ENCODE measurements around the gene HOTAIR. TPM values are rescaled to one million over a fixed set of nuclear protein-coding genes. Genes with fewer than 3 reads are reported as not detected.

The HOTAIR gene
- total RNA-seq, 1 experiment from 2014 or later = not detected

GRCh38 chr12:53955776-53956250 lies 18.9 kb downstream of the HOTAIR start:
- no peaks in the 10 kb centered on the region for H4K20me1 ChIP-seq (ENCODE audit: control insufficient read depth, insufficient read depth, insufficient read length)
- Mint-ChIP-seq H3K9me3 (peaks cover 0 to 3% of the 10 kb centered on the region in 2 experiments; a peak in 2 of 5 replicates), H3K27ac (no peak overlapping the region; a peak in 1 of 7 replicates), H3K36me3 (ENCODE audit: insufficient read depth in 1 of 3, low read depth in 3 of 3) (no peaks in the 10 kb centered on the region; a peak in 2 of 7 replicates), H3K4me1 (peaks cover 6 to 14% of the 10 kb centered on the region in 2 experiments; a peak in 3 of 4 replicates), H3K27me3 (ENCODE audit: low read depth) (peaks cover 99% of the 10 kb centered on the region), H3K4me3 (no peak overlapping the region)
- peaks cover 99% of the 10 kb centered on the region for H3K27me3 ChIP-seq (ENCODE audit: insufficient read depth, low read length)
- no peak overlapping the region for H3T11ph ChIP-seq (ENCODE audit: low read length)
- H4K5ac ChIP-seq (ENCODE audit: insufficient read length, low read depth, low read length) = no peak overlapping the region
- DNase-seq = no peak
- no peak for TF ChIP-seq CTCF (conservative IDR thresholded peaks at IDR 0.05)
- H3K4ac ChIP-seq (ENCODE audit: low read depth, low read length) = no peak overlapping the region
- no peak overlapping the region for H2BK20ac ChIP-seq (ENCODE audit: low read depth, low read length, poor library complexity, severe bottlenecking)
- no peak overlapping the region for H2BK120ac ChIP-seq (ENCODE audit: low read depth, low read length, poor library complexity, severe bottlenecking)
- H2BK12ac ChIP-seq (ENCODE audit: insufficient read length, low read depth, low read length) = no peak overlapping the region
- no peaks in the 10 kb centered on the region for H3K9me3 ChIP-seq (ENCODE audit: control insufficient read depth, low read depth, low read length)
- WGBS (ENCODE audit: extremely low coverage, insufficient read length, low lambda C conversion rate) = 100% methylated on average over 2 of the region's 10 CpGs
- H3K18ac ChIP-seq (ENCODE audit: insufficient read length, low read depth, low read length) = no peak overlapping the region
- H3K79me1 ChIP-seq (ENCODE audit: insufficient read depth, low read depth, low read length, poor library complexity, severe bottlenecking) = no peaks in the 10 kb centered on the region
- no peak overlapping the region for H2BK15ac ChIP-seq (ENCODE audit: low read depth, low read length)
- H4K91ac ChIP-seq (ENCODE audit: insufficient read length, low read depth, low read length) = no peak overlapping the region
- H3K23me2 ChIP-seq (ENCODE audit: insufficient read length, low read depth, low read length, poor library complexity, severe bottlenecking) = no peaks in the 10 kb centered on the region
- H3K4me2 ChIP-seq (ENCODE audit: insufficient read depth, insufficient read length, low read length) = no peak overlapping the region
- H3K23ac ChIP-seq (ENCODE audit: insufficient read length, low read depth, low read length) = no peak overlapping the region
- H3K4me1 ChIP-seq (ENCODE audit: insufficient read depth, low read length) = no peaks in the 10 kb centered on the region
- H3K14ac ChIP-seq (ENCODE audit: insufficient read depth, low read length) = no peak overlapping the region
- no peak overlapping the region for H4K8ac ChIP-seq (replicated peaks; ENCODE audit: insufficient read length, low read depth, low read length)
- no peak overlapping the region for H3K9ac ChIP-seq (ENCODE audit: extremely low read depth, insufficient read length, low read length)
- H3K56ac ChIP-seq (ENCODE audit: insufficient read length, low read depth, low read length) = no peak overlapping the region
- H3K79me2 ChIP-seq (ENCODE audit: insufficient read depth, low read length) = no peaks in the 10 kb centered on the region
- no peak overlapping the region for H2BK5ac ChIP-seq (ENCODE audit: insufficient read length, low read length)
- H2AK5ac ChIP-seq (ENCODE audit: insufficient read length, low read length) = no peak overlapping the region
- H2AFZ ChIP-seq (ENCODE audit: low read length) = no peak overlapping the region
- no peak overlapping the region for H3K27ac ChIP-seq (ENCODE audit: insufficient read length, low read depth, low read length)
